Measurements from ENCODE around the gene METTL21C. TPM values are rescaled to one million over a fixed set of nuclear protein-coding genes. Genes with fewer than 3 reads are reported as not detected.

METTL21C gene
- total RNA-seq, 1 experiment from 2014 or later, result not detected

GRCh38 chr13:102692491-102692826 is 2.4 kb downstream of the METTL21C start:
- Histone ChIP-seq H3K36me3 (ENCODE audit: low read depth, low read length) (no peaks in the 10 kb centered on the region), H3K4me2 (ENCODE audit: low read length) (no peak overlapping the region), H3K27ac (ENCODE audit: low read length) (no peak overlapping the region), H4K20me1 (ENCODE audit: low read length) (no peaks in the 10 kb centered on the region), H3K9me3 (ENCODE audit: low read length) (no peaks in the 10 kb centered on the region), H3K79me2 (ENCODE audit: low read length) (no peaks in the 10 kb centered on the region), H3K4me1 (ENCODE audit: insufficient read depth, low read length) (peaks cover 7% of the 10 kb centered on the region; the same call in 1 of the 2 replicates), H3K4me3 (ENCODE audit: low read length) (no peak overlapping the region), H2AFZ (ENCODE audit: low read length) (no peak overlapping the region), H3K9ac (ENCODE audit: low read length) (no peak overlapping the region), H3K9me2 (replicated peaks; ENCODE audit: low read length) (no peaks in the 10 kb centered on the region), H3F3A (ENCODE audit: low read length, unreplicated experiment) (no peaks in the 10 kb centered on the region), H3K27me3 (ENCODE audit: low read length) (peaks cover 13% of the 10 kb centered on the region; the same call in 1 of the 2 replicates)
- no peak for DNase-seq
- intact Hi-C loops (cut with micrococcal nuclease), result no loop called here
- ChIA-PET CTCF (no interaction called here), POLR2A (ENCODE audit: unreplicated experiment) (no interaction called here)
- no peak for ATAC-seq
- TF ChIP-seq EZH2 (IDR thresholded peaks at IDR 0.05; ENCODE audit: low read length, unreplicated experiment) (no peak), EZH2phosphoT487 (IDR thresholded peaks at IDR 0.05; ENCODE audit: borderline replicate concordance, low read length) (no peak), CTCF (conservative IDR thresholded peaks at IDR 0.05; ENCODE audit: low read depth, low read length) (no peak)
- BruUV-seq (replicated peaks), result no TSS peak

DNA sequence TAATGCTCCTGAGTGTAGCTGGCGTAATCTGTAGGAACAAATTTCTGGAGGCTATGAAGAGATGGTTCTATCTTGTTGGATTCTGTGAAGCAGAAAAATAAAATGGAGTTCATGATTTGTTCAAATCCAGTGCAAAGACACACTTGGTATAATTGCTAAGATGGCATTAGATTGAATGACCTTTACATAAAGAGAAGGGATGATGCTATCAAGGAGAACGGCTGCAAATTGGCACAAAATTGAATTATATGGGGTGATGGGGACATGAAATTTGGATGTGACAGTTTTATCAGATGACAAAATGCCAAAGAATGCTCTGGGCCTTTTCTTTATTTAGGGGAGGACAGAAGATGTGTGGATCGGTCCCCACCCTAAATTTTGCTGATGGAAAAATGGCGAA is 4.0 kb downstream of the METTL21C start:
- Histone ChIP-seq H3F3A (ENCODE audit: low read length, unreplicated experiment) (no peaks in the 10 kb centered on the region), H3K9me3 (ENCODE audit: low read length) (no peaks in the 10 kb centered on the region), H3K36me3 (ENCODE audit: low read depth, low read length) (no peaks in the 10 kb centered on the region), H3K9ac (ENCODE audit: low read length) (no peak overlapping the region), H3K4me1 (ENCODE audit: insufficient read depth, low read length) (peaks cover 7% of the 10 kb centered on the region; the same call in 1 of the 2 replicates), H2AFZ (ENCODE audit: low read length) (no peak overlapping the region), H3K4me2 (ENCODE audit: low read length) (no peak overlapping the region), H4K20me1 (ENCODE audit: low read length) (no peaks in the 10 kb centered on the region), H3K27ac (ENCODE audit: low read length) (no peak overlapping the region), H3K79me2 (ENCODE audit: low read length) (no peaks in the 10 kb centered on the region), H3K4me3 (ENCODE audit: low read length) (no peak overlapping the region), H3K9me2 (replicated peaks; ENCODE audit: low read length) (no peaks in the 10 kb centered on the region), H3K27me3 (ENCODE audit: low read length) (peaks cover 12% of the 10 kb centered on the region; the same call in 1 of the 2 replicates)
- no peak for DNase-seq
- intact Hi-C loops (cut with micrococcal nuclease), result no loop called here
- TF ChIP-seq CTCF (conservative IDR thresholded peaks at IDR 0.05; ENCODE audit: low read depth, low read length) (no peak), EZH2phosphoT487 (IDR thresholded peaks at IDR 0.05; ENCODE audit: borderline replicate concordance, low read length) (no peak), EZH2 (IDR thresholded peaks at IDR 0.05; ENCODE audit: low read length, unreplicated experiment) (no peak)
- ATAC-seq, result no peak
- ChIA-PET POLR2A (ENCODE audit: unreplicated experiment) (no interaction called here), CTCF (no interaction called here)
- no TSS peak for BruUV-seq (replicated peaks)

GRCh38 chr13:102688306-102688973 is 6.4 kb downstream of the METTL21C start:
- Histone ChIP-seq H3K27ac (ENCODE audit: low read length) (no peak overlapping the region), H2AFZ (ENCODE audit: low read length) (no peak overlapping the region), H3K9ac (ENCODE audit: low read length) (no peak overlapping the region), H3K9me2 (replicated peaks; ENCODE audit: low read length) (no peaks in the 10 kb centered on the region), H3K4me3 (ENCODE audit: low read length) (no peak overlapping the region), H3K4me2 (ENCODE audit: low read length) (no peak overlapping the region), H4K20me1 (ENCODE audit: low read length) (no peaks in the 10 kb centered on the region), H3K4me1 (ENCODE audit: insufficient read depth, low read length) (peaks cover 2% of the 10 kb centered on the region; the same call in 1 of the 2 replicates), H3F3A (ENCODE audit: low read length, unreplicated experiment) (no peaks in the 10 kb centered on the region), H3K27me3 (ENCODE audit: low read length) (no peaks in the 10 kb centered on the region), H3K79me2 (ENCODE audit: low read length) (no peaks in the 10 kb centered on the region), H3K36me3 (ENCODE audit: low read depth, low read length) (no peaks in the 10 kb centered on the region), H3K9me3 (ENCODE audit: low read length) (no peaks in the 10 kb centered on the region)
- no TSS peak for BruUV-seq (replicated peaks)
- DNase-seq (no peak), ATAC-seq (no peak)
- no peak for TF ChIP-seq CTCF (conservative IDR thresholded peaks at IDR 0.05; ENCODE audit: low read depth, low read length)
- no peak for TF ChIP-seq EZH2 (IDR thresholded peaks at IDR 0.05; ENCODE audit: low read length, unreplicated experiment)
- no peak for TF ChIP-seq EZH2phosphoT487 (IDR thresholded peaks at IDR 0.05; ENCODE audit: borderline replicate concordance, low read length)
- POLR2A ChIA-PET (ENCODE audit: unreplicated experiment), result no interaction called here
- intact Hi-C loops (cut with micrococcal nuclease), result no loop called here
- CTCF ChIA-PET, result no interaction called here

Data from PC-3 (cell line).